Measurements from ENCODE around the gene C3AR1. TPM values are rescaled to one million over a fixed set of nuclear protein-coding genes. Genes with fewer than 3 reads are reported as not detected.
"Not testable (repeated sequence)": the region's sequence is repeated elsewhere in the genome, so short reads cannot be mapped to it uniquely, and the experiment has no call there.

The C3AR1 gene
- polyA plus RNA-seq, 1 donor, result 7.6 TPM

- peak; percentile 98 for DNase-seq
These were observed 39.8 kb downstream of the C3AR1 start for GRCh38 chr12:8026291-8026900.

GRCh38 chr12:8018666-8019581 lies 47.2 kb downstream of the C3AR1 start:
- DNase-seq, result no peak

GRCh38 chr12:8018213-8018612 lies 47.9 kb downstream of the C3AR1 start:
- DNase-seq, result not testable (repeated sequence)

- no peak for DNase-seq
These were observed 51.3 kb downstream of the C3AR1 start for GRCh38 chr12:8014836-8015235.

- no peak for DNase-seq
These were observed 53.4 kb downstream of the C3AR1 start for GRCh38 chr12:8012651-8013309.

GRCh38 chr12:8011331-8011730 lies 54.8 kb downstream of the C3AR1 start:
- no peak for DNase-seq

Other genes with a start within 250 kb of the C3AR1 start
- gene SLC2A14, start 193.4 kb downstream of the C3AR1 start, polyA plus RNA-seq (ENCODE audit: insufficient read length), result 0.59 TPM
- 17.5 TPM for gene SLC2A3, start 130.2 kb downstream of the C3AR1 start, polyA plus RNA-seq (ENCODE audit: insufficient read length)
- gene FOXJ2, start 33.6 kb downstream of the C3AR1 start, polyA plus RNA-seq (ENCODE audit: insufficient read length), result 22.6 TPM
- 22.8 TPM for gene NECAP1, start 15.9 kb upstream of the C3AR1 start, polyA plus RNA-seq (ENCODE audit: insufficient read length)
- gene CLEC4A, start 57.3 kb upstream of the C3AR1 start, polyA plus RNA-seq (ENCODE audit: insufficient read length), result 2.7 TPM
- not detected for gene ZNF705A, start 90.7 kb upstream of the C3AR1 start, polyA plus RNA-seq (ENCODE audit: insufficient read length)
- gene FAM90A1, start 161.3 kb upstream of the C3AR1 start, polyA plus RNA-seq (ENCODE audit: insufficient read length), result 1.0 TPM